Measurements from ENCODE around the gene ADAM12.

Gene ADAM12

GRCh38 chr10:126101325-126101724, 287.0 kb downstream of the ADAM12 start:
- DNase-seq = no peak

- DNase-seq = no peak
Observed at GRCh38 chr10:126099366-126099765, 288.9 kb downstream of the ADAM12 start.

- DNase-seq = no peak
Observed at GRCh38 chr10:126098226-126098581, 290.1 kb downstream of the ADAM12 start.

GRCh38 chr10:126097558-126098225, 290.6 kb downstream of the ADAM12 start:
- DNase-seq = no peak

- DNase-seq = no peak
Observed at GRCh38 chr10:126094537-126094936, 293.7 kb downstream of the ADAM12 start.

GRCh38 chr10:126092366-126093215, 295.7 kb downstream of the ADAM12 start:
- DNase-seq = no peak

- DNase-seq = no peak
Observed at GRCh38 chr10:126090911-126091728, 297.2 kb downstream of the ADAM12 start.

GRCh38 chr10:126090443-126090842, 297.8 kb downstream of the ADAM12 start:
- DNase-seq = no peak

- DNase-seq = no peak
Observed at GRCh38 chr10:126087796-126088505, 300.3 kb downstream of the ADAM12 start.

- no peak for DNase-seq
Observed at GRCh38 chr10:126087153-126087680, 301.1 kb downstream of the ADAM12 start.

GRCh38 chr10:126085806-126086205, 302.5 kb downstream of the ADAM12 start:
- no peak for DNase-seq

GRCh38 chr10:126084369-126084768, 303.9 kb downstream of the ADAM12 start:
- DNase-seq = no peak

GRCh38 chr10:126083009-126083408, 305.3 kb downstream of the ADAM12 start:
- no peak for DNase-seq

- DNase-seq = no peak
Observed at GRCh38 chr10:126081841-126082466, 306.3 kb downstream of the ADAM12 start.

GRCh38 chr10:126080879-126081411, 307.3 kb downstream of the ADAM12 start:
- no peak for DNase-seq

- no peak for DNase-seq
Observed at GRCh38 chr10:126080291-126080825, 307.9 kb downstream of the ADAM12 start.

GRCh38 chr10:126075009-126075408, 313.3 kb downstream of the ADAM12 start:
- DNase-seq = no peak

GRCh38 chr10:126074291-126074690, 314.0 kb downstream of the ADAM12 start:
- no peak for DNase-seq

- no peak for DNase-seq
Observed at GRCh38 chr10:126073606-126074005, 314.7 kb downstream of the ADAM12 start.

GRCh38 chr10:126072622-126073021, 315.7 kb downstream of the ADAM12 start:
- DNase-seq = no peak

- no peak for DNase-seq
Observed at GRCh38 chr10:126070476-126071215, 317.6 kb downstream of the ADAM12 start.
